CD4-positive, alpha-beta T cell treated with Interleukin-17A for 1 hour (primary cell): ENCODE results near the gene KRT2.

Experiments used
- DNase-seq: peaks from one replicate; pipeline ENCODE4 v3.0.0-alpha.2; 2020

The KRT2 gene

GRCh38 chr12:52614381-52615207 is 37.4 kb downstream of the KRT2 start:
- no peak for DNase-seq

- DNase-seq: no peak
These were observed 38.5 kb downstream of the KRT2 start for GRCh38 chr12:52613384-52614030.

GRCh38 chr12:52612431-52613383 is 39.3 kb downstream of the KRT2 start:
- DNase-seq: no peak

GRCh38 chr12:52611080-52611468 is 40.9 kb downstream of the KRT2 start:
- no peak for DNase-seq

- DNase-seq: no peak
These were observed 43.0 kb downstream of the KRT2 start for GRCh38 chr12:52608826-52609630.

GRCh38 chr12:52608161-52608560 is 43.9 kb downstream of the KRT2 start:
- DNase-seq: no peak

GRCh38 chr12:52607314-52607713 is 44.7 kb downstream of the KRT2 start:
- no peak for DNase-seq

GRCh38 chr12:52606581-52607218 is 45.3 kb downstream of the KRT2 start:
- no peak for DNase-seq

GRCh38 chr12:52606096-52606495 is 45.9 kb downstream of the KRT2 start:
- DNase-seq: no peak

GRCh38 chr12:52605542-52605941 is 46.5 kb downstream of the KRT2 start:
- DNase-seq: no peak

- DNase-seq: no peak
These were observed 47.2 kb downstream of the KRT2 start for GRCh38 chr12:52604859-52605258.

GRCh38 chr12:52603314-52603713 is 48.7 kb downstream of the KRT2 start:
- peak; percentile 23 for DNase-seq

GRCh38 chr12:52602552-52602951 is 49.5 kb downstream of the KRT2 start:
- DNase-seq: no peak

- no peak for DNase-seq
These were observed 50.3 kb downstream of the KRT2 start for GRCh38 chr12:52601671-52602070.

GRCh38 chr12:52600941-52601481 is 51.0 kb downstream of the KRT2 start, which contains the start of gene KRT72:
Gene KRT72 (minus strand): TSS chr12:52601463. CDS start chr12:52601452, 11 bp downstream.
- no peak for DNase-seq

- DNase-seq: no peak
These were observed 51.5 kb downstream of the KRT2 start for GRCh38 chr12:52600475-52600874.

GRCh38 chr12:52600071-52600470 is 51.9 kb downstream of the KRT2 start:
- no peak for DNase-seq

- DNase-seq: no peak
These were observed 53.0 kb downstream of the KRT2 start for GRCh38 chr12:52598966-52599365.
